Kidney epithelial cell (primary cell): ENCODE results near the gene ADGRL4. TPM values are rescaled to one million over a fixed set of nuclear protein-coding genes. Genes with fewer than 3 reads are reported as not detected.

Experiments used
- DNase-seq: peaks from one replicate; pipeline ENCODE4 v3.0.0-alpha.2; 2010; ENCODE audit warnings: low read depth
- H3K27me3 ChIP-seq: 2 replicates; pipeline ENCODE4 v1.6.0; 2011; ENCODE audit warnings: low read length; ENCODE audit not compliant: control insufficient read depth, insufficient read depth
- H3K36me3 ChIP-seq: 2 replicates; pipeline ENCODE4 v1.5.1; 2011; ENCODE audit warnings: low read length; ENCODE audit not compliant: control insufficient read depth, insufficient read depth
- H3K4me3 ChIP-seq: 2 replicates; pipeline ENCODE4 v1.5.1; 2011; ENCODE audit warnings: low read depth, mild to moderate bottlenecking, control low read depth, low read length
- total RNA-seq: library from RNA; depleted of rRNA; stranded (reverse); fragments of >200 nt; gene quantifications from 2 replicates; pipeline ENCODE4 v1.2.3, GENCODE V29; 2015
- TF ChIP-seq, protein P1 (sequence below): IDR thresholded peaks from 2 replicates; pipeline ENCODE4 v1.5.1; 2011; ENCODE audit warnings: mild to moderate bottlenecking, moderate library complexity, low read length, control low read depth, inconsistent platforms; ENCODE audit not compliant: insufficient read depth, poor library complexity, severe bottlenecking

ADGRL4 gene
- total RNA-seq, 1 donor from 2014 or later: 21.8 TPM

DNA sequence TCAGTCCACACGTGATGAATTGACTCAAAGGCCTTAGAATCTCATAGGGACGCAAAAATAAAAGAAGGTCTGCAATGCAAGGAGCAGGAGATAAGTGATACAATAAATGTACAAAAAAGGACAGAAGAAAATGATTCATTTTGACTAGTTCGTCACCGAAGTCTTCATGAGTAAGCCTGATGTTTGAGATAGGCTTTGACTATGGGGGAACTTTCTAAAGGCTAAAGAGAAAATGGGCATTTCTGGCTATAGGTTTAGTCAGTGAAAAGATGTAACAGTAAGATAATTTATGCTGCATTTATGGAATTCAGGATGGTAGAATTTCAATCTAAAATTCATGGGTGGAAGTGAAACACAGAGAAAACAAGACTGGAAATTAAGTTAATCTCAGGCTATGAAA is 163.0 kb downstream of the ADGRL4 start:
- no peaks in the 10 kb centered on the region for H3K36me3 ChIP-seq
- H3K27me3 ChIP-seq: no peaks in the 10 kb centered on the region
- TF ChIP-seq, protein P1, sequence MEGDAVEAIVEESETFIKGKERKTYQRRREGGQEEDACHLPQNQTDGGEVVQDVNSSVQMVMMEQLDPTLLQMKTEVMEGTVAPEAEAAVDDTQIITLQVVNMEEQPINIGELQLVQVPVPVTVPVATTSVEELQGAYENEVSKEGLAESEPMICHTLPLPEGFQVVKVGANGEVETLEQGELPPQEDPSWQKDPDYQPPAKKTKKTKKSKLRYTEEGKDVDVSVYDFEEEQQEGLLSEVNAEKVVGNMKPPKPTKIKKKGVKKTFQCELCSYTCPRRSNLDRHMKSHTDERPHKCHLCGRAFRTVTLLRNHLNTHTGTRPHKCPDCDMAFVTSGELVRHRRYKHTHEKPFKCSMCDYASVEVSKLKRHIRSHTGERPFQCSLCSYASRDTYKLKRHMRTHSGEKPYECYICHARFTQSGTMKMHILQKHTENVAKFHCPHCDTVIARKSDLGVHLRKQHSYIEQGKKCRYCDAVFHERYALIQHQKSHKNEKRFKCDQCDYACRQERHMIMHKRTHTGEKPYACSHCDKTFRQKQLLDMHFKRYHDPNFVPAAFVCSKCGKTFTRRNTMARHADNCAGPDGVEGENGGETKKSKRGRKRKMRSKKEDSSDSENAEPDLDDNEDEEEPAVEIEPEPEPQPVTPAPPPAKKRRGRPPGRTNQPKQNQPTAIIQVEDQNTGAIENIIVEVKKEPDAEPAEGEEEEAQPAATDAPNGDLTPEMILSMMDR: no peak
- no peak for DNase-seq
- H3K4me3 ChIP-seq: no peak overlapping the region

DNA sequence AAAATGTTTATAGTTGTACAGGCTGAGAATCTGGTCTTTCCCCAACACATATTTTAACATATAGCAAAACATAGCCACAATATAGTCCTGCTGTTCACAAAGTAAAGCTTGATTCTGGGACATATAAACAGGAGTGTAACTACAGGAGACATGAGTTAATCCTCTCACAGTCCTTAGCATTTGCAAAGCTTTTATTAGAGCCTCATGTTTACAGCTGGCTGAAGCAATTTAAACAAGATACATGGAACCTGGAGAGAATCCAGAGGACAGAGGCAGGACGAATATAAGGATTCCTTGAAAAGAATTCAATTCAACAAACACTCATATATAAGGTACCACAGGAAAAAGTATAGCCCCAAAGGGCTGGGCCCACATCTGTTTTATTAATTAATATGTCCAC is 163.4 kb downstream of the ADGRL4 start:
- H3K27me3 ChIP-seq: no peaks in the 10 kb centered on the region
- H3K36me3 ChIP-seq: no peaks in the 10 kb centered on the region
- DNase-seq: no peak
- no peak overlapping the region for H3K4me3 ChIP-seq
- TF ChIP-seq, protein P1: no peak

DNA sequence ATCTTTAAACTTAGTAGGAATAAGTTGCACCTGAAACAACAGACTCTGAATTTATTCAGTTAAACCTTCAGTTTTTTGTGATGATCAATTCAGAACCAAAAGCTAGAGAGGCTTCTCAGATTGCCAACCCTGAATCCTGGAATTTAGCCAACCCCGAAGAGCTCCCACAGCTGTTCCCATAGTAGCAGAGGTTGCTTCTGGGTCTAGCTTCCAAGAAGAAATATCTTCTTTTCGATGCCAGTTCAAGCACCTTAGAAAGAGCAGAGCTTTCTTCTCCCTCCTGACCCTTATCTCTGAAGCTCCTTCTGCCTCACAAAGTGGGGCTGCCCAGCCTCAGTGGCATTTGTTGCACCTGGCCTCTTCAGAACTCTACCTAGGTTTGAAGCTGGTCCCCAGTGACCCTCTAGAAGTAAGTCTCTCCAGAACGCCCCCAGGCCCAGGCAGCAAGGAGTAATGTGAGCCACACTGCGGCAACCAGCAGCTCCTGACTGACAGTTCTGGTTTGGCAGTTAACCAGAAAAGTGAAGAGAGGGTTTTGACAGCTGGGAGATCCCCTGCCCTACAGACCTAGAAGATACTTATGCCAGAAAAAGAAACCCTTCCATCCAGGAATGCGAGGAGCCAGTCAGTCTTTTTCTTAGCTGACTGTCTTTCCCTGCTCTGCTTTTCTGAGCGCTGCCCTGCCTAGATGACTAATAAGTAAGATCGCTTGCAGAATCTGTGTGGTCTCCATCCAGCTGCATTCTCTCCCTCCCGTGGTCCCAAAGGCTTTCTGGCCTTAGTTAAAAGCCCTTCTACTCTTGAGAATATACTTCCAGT is 165.9 kb downstream of the ADGRL4 start:
- TF ChIP-seq, protein P1: no peak
- H3K27me3 ChIP-seq: no peaks in the 10 kb centered on the region
- H3K36me3 ChIP-seq: no peaks in the 10 kb centered on the region
- DNase-seq: peak; percentile 60
- no peak overlapping the region for H3K4me3 ChIP-seq
